ENCODE data around the gene DNM2. TPM values are rescaled to one million over a fixed set of nuclear protein-coding genes. Genes with fewer than 3 reads are reported as not detected.

Gene DNM2
- total and polyA plus RNA-seq, 2 of the 13 experiments (the other 11 are each of a cell fraction or from before 2014, with no cell fraction given), result 41.7 to 59.8 TPM

DNA sequence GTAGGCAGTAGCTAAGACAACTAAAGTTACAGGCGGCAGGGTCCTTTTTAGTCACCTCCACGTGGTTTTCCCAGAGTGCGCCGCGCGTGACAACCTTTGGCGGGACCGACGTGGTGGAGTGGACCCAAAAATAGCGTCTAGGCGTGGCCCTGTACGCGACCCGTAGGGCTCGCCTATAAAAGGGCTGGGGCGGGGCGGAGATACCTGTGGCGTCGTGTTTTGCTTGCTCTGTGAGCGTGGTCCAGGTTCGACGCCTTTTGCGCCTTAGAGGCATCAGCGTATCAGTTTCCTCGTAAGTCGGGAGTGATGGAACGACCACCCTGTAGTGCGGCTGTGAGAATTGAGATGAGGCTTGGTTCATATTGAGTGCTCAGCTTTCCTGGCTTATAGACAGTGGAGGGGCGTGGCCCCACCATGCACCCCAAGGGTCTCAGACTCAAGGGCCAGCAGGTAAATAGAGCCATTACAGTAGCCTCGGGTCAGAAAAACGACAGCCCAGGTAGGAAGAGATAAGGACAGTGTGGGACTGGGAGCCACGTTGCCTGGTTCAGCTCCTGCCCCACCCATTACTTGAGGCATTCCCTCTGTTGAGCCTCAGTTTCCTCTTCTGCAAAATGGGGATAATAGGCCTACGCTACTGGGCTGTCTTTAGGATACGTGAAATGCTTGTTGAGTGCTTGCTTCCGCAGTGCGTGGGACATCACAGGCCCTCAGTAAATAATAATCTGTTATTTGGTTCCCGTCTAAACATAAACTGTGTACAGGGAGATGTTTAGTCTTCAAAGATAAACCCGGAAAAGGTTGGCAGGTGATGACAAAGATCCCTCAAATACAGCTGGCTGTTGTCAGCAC is 118.8 kb downstream of the DNM2 start (continued):
- TF ChIP-seq MTERF4 (CRISPR knock-in tag; IDR thresholded peaks at IDR 0.05) (no peak; the same call in 1 of the 2 replicates), HNRNPH1 (optimal IDR thresholded peaks at IDR 0.05; ENCODE audit: low read depth, low read length) (no peak), CHCHD3 (CRISPR knock-in tag; IDR thresholded peaks at IDR 0.05) (no peak), ZNF230 (CRISPR knock-in tag; IDR thresholded peaks at IDR 0.05) (peak; percentile 77; the same call in 1 of the 2 replicates), ZNF557 (CRISPR knock-in tag; IDR thresholded peaks at IDR 0.05) (no peak), GABPA (IDR thresholded peaks at IDR 0.05; ENCODE audit: low read depth, low read length) (no peak), GABPA (CRISPR knock-in tag; IDR thresholded peaks at IDR 0.05; ENCODE audit: low read depth) (no peak), NRL (CRISPR knock-in tag; IDR thresholded peaks at IDR 0.05; ENCODE audit: borderline replicate concordance) (no peak; the same call in none of the 2 replicates), ZBTB7A (CRISPR knock-in tag; IDR thresholded peaks at IDR 0.05) (0 out of 2 replicates have a peak, but pooled peaks have one; percentile 68), MYNN (CRISPR knock-in tag; IDR thresholded peaks at IDR 0.05; ENCODE audit: low read depth) (no peak), SNAI1 (CRISPR knock-in tag; IDR thresholded peaks at IDR 0.05; ENCODE audit: borderline replicate concordance) (no peak), ZFP36L2 (CRISPR knock-in tag; IDR thresholded peaks at IDR 0.05) (no peak), ZNF235 (CRISPR knock-in tag; IDR thresholded peaks at IDR 0.05; ENCODE audit: borderline replicate concordance) (no peak), PCBP1 (IDR thresholded peaks at IDR 0.05; ENCODE audit: borderline replicate concordance, low read depth, low read length) (no peak), SAP130 (CRISPR knock-in tag; IDR thresholded peaks at IDR 0.05; ENCODE audit: low read depth) (0 out of 2 replicates have a peak, but pooled peaks have one; percentile 10)
- TF ChIP-seq, protein P1, sequence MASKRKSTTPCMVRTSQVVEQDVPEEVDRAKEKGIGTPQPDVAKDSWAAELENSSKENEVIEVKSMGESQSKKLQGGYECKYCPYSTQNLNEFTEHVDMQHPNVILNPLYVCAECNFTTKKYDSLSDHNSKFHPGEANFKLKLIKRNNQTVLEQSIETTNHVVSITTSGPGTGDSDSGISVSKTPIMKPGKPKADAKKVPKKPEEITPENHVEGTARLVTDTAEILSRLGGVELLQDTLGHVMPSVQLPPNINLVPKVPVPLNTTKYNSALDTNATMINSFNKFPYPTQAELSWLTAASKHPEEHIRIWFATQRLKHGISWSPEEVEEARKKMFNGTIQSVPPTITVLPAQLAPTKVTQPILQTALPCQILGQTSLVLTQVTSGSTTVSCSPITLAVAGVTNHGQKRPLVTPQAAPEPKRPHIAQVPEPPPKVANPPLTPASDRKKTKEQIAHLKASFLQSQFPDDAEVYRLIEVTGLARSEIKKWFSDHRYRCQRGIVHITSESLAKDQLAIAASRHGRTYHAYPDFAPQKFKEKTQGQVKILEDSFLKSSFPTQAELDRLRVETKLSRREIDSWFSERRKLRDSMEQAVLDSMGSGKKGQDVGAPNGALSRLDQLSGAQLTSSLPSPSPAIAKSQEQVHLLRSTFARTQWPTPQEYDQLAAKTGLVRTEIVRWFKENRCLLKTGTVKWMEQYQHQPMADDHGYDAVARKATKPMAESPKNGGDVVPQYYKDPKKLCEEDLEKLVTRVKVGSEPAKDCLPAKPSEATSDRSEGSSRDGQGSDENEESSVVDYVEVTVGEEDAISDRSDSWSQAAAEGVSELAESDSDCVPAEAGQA (IDR thresholded peaks at IDR 0.05; ENCODE audit: low read depth), result no peak
- TF ChIP-seq, protein P1 (CRISPR knock-in tag; IDR thresholded peaks at IDR 0.05; ENCODE audit: borderline replicate concordance), result no peak
- TF ChIP-seq, protein P2, sequence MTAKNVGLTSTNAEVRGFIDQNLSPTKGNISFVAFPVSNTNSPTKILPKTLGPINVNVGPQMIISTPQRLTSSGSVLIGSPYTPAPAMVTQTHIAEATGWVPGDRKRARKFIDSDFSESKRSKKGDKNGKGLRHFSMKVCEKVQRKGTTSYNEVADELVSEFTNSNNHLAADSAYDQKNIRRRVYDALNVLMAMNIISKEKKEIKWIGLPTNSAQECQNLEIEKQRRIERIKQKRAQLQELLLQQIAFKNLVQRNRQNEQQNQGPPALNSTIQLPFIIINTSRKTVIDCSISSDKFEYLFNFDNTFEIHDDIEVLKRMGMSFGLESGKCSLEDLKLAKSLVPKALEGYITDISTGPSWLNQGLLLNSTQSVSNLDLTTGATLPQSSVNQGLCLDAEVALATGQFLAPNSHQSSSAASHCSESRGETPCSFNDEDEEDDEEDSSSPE (CRISPR knock-in tag; IDR thresholded peaks at IDR 0.05), result peak; percentile 95
- TF ChIP-seq, protein P3, sequence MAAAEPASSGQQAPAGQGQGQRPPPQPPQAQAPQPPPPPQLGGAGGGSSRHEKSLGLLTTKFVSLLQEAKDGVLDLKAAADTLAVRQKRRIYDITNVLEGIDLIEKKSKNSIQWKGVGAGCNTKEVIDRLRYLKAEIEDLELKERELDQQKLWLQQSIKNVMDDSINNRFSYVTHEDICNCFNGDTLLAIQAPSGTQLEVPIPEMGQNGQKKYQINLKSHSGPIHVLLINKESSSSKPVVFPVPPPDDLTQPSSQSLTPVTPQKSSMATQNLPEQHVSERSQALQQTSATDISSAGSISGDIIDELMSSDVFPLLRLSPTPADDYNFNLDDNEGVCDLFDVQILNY (CRISPR knock-in tag; conservative IDR thresholded peaks at IDR 0.05), result peak; percentile 48; the same call in 1 of the 2 replicates

Measured in HepG2 (cell line).